NCI-H128 (cell line): ENCODE measurements around the gene CFAP107.
"Not testable (repeated sequence)": the region's sequence is repeated elsewhere in the genome, so short reads cannot be mapped to it uniquely, and the experiment has no call there.

Experiments used
- DNase-seq: peaks from one replicate; lab custom pipeline; 2025; ENCODE audit not compliant: unreplicated experiment; lab: John Stamatoyannopoulos, UW

CFAP107 gene

GRCh38 chr1:12776801-12777557 lies 31.0 kb downstream of the CFAP107 start:
- DNase-seq, result no peak

GRCh38 chr1:12778061-12778460 lies 32.1 kb downstream of the CFAP107 start:
- no peak for DNase-seq

GRCh38 chr1:12778907-12779306 lies 32.9 kb downstream of the CFAP107 start:
- DNase-seq, result no peak

GRCh38 chr1:12781488-12781887 lies 35.5 kb downstream of the CFAP107 start:
- not testable (repeated sequence) for DNase-seq

- DNase-seq, result not testable (repeated sequence)
Measured at GRCh38 chr1:12783783-12784182, 37.8 kb downstream of the CFAP107 start.

GRCh38 chr1:12784729-12785128 lies 38.7 kb downstream of the CFAP107 start:
- not testable (repeated sequence) for DNase-seq

GRCh38 chr1:12791097-12791496 lies 45.1 kb downstream of the CFAP107 start, which contains the start of gene PRAMEF1:
PRAMEF1 (plus strand) TSS chr1:12791397; CDS start chr1:12793228, 1,831 bp downstream.
- not testable (repeated sequence) for DNase-seq

GRCh38 chr1:12798911-12799310 lies 52.9 kb downstream of the CFAP107 start:
- DNase-seq, result no peak

- DNase-seq, result no peak
Measured at GRCh38 chr1:12799730-12800129, 53.7 kb downstream of the CFAP107 start.

GRCh38 chr1:12809933-12810332 lies 63.9 kb downstream of the CFAP107 start:
- DNase-seq, result no peak

- no peak for DNase-seq
Measured at GRCh38 chr1:12810691-12811408, 64.8 kb downstream of the CFAP107 start.

GRCh38 chr1:12811409-12811784 lies 65.4 kb downstream of the CFAP107 start:
- DNase-seq, result no peak
